Suprapubic skin (tissue), 4 donors: Measurements from ENCODE around the gene SYN1. TPM values are rescaled to one million over a fixed set of nuclear protein-coding genes. Genes with fewer than 3 reads are reported as not detected.

ENCODE experiments used
- DNase-seq, 2 donors: peaks; one replicate each; pipeline ENCODE4 v3.0.0-alpha.2; 2019; ENCODE audit warnings: low spot score in 2 of 2
- H3K27ac ChIP-seq: fragments of 200-600 bp; sonication (generic); one replicate; pipeline ENCODE4 v1.5.1; 2019
- H3K27me3 ChIP-seq: fragments of 200-600 bp; sonication (generic); one replicate; pipeline ENCODE4 v1.5.1; 2019
- H3K36me3 ChIP-seq: fragments of 200-600 bp; sonication (generic); one replicate; pipeline ENCODE4 v1.5.1; 2019
- H3K4me1 ChIP-seq: fragments of 200-600 bp; sonication (generic); one replicate; pipeline ENCODE4 v1.5.1; 2019
- H3K4me3 ChIP-seq: fragments of 200-600 bp; sonication (generic); one replicate; pipeline ENCODE4 v1.5.1; 2019; ENCODE audit warnings: mild to moderate bottlenecking
- H3K9me3 ChIP-seq: fragments of 200-600 bp; sonication (generic); one replicate; pipeline ENCODE4 v1.5.1; 2019
- CTCF ChIP-seq, 2 donors: fragments of 200-600 bp in 1 of 2; fragments of 450-650 bp in 1 of 2; sonication (generic) in 1 of 2; IDR thresholded peaks; one replicate each; pipeline ENCODE4 v1.5.1; 2016 to 2019; ENCODE audit warnings: antibody characterized with exemption in 2 of 2, mild to moderate bottlenecking in 1 of 2, moderate library complexity in 1 of 2
- EP300 ChIP-seq: sonication (generic); formaldehyde crosslinking; IDR thresholded peaks from one replicate; pipeline ENCODE4 v1.6.1; 2017; ENCODE audit warnings: antibody characterized with exemption
- POLR2A ChIP-seq, 2 donors: fragments of 450-650 bp; IDR thresholded peaks; one replicate each; pipeline ENCODE4 v1.6.1; 2017; ENCODE audit warnings: antibody characterized with exemption in 2 of 2, mild to moderate bottlenecking in 2 of 2, moderate library complexity in 2 of 2
- POLR2AphosphoS5 ChIP-seq, 3 donors: sonication (generic); formaldehyde crosslinking; IDR thresholded peaks; one replicate each; pipeline ENCODE4 v1.6.1; 2017; ENCODE audit warnings: antibody characterized with exemption in 3 of 3
- WGBS: methylation state at CpG from one replicate; pipeline ENCODE4 v1.1.5; 2018; 5-methylcytosine and 5-hydroxymethylcytosine counted together
- total RNA-seq, 4 donors: library from RNA; depleted of rRNA; stranded (reverse); fragments of >200 nt; gene quantifications; one replicate each; pipeline ENCODE4 v1.1.0, GENCODE V29; 2016

Gene SYN1
- total RNA-seq, 4 donors from 2014 or later, result 0.34 to 2.2 (median 0.89) TPM; not detected in 1

- DNase-seq, result peak in 1 of 2 donors; percentile 16
- WGBS, result 55% methylated on average over 9 of the region's 9 CpGs
- Histone ChIP-seq H3K4me1 (peaks cover 10% of the 10 kb centered on the region), H3K27ac (no peak overlapping the region), H3K36me3 (no peaks in the 10 kb centered on the region), H3K9me3 (no peaks in the 10 kb centered on the region), H3K4me3 (no peak overlapping the region), H3K27me3 (peaks cover 4% of the 10 kb centered on the region)
- TF ChIP-seq EP300 (no peak), CTCF (IDR thresholded peaks at IDR 0.05) (no peak), POLR2AphosphoS5 (IDR thresholded peaks at IDR 0.05) (no peak)
These were observed 637 bp upstream of the SYN1 start for GRCh38 chrX:47620303-47620685.

- H3K4me3 ChIP-seq, result peak overlapping the region; percentile 37
- TF ChIP-seq POLR2AphosphoS5 (IDR thresholded peaks at IDR 0.05) (no peak), EP300 (no peak), POLR2A (IDR thresholded peaks at IDR 0.05) (no peak), CTCF (IDR thresholded peaks at IDR 0.05) (no peak)
- 49% methylated on average over 32 of the region's 32 CpGs for WGBS
- H3K27me3 ChIP-seq, result peaks cover 4% of the 10 kb centered on the region
- peaks cover 10% of the 10 kb centered on the region for H3K4me1 ChIP-seq
- DNase-seq, result no peak
- no peaks in the 10 kb centered on the region for H3K9me3 ChIP-seq
- no peak overlapping the region for H3K27ac ChIP-seq
- no peaks in the 10 kb centered on the region for H3K36me3 ChIP-seq
These were observed 653 bp downstream of the SYN1 start for GRCh38 chrX:47618923-47619485.

DNA sequence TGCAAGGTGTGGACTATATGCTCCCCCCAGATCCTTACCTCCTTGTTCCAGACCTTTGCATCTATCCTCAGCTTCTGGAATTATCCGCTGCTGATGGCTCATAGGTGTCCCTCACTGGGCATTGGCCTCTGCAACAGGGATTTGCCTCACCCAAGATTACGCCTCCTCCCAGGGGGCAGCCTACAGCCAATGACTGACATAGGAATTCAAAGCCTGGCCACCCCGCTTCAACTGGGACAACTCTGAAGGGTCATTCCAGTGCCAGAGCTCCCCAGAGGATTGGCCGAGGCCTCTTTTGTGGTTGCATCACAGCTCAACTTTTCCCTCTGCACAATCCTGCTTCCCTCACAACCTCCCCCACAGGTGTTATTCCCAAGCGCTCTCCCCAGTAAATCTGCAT lies 5.0 kb downstream of the SYN1 start:
- Histone ChIP-seq H3K4me3 (no peak overlapping the region), H3K4me1 (peaks cover 4% of the 10 kb centered on the region), H3K36me3 (no peaks in the 10 kb centered on the region), H3K9me3 (no peaks in the 10 kb centered on the region), H3K27me3 (no peaks in the 10 kb centered on the region), H3K27ac (no peak overlapping the region)
- DNase-seq, result peak in 1 of 2 donors; percentile 19
- 66% methylated on average over 5 of the region's 5 CpGs for WGBS
- TF ChIP-seq CTCF (IDR thresholded peaks at IDR 0.05) (no peak), EP300 (no peak), POLR2A (IDR thresholded peaks at IDR 0.05) (no peak), POLR2AphosphoS5 (IDR thresholded peaks at IDR 0.05) (no peak)

- Histone ChIP-seq H3K4me3 (no peak overlapping the region), H3K4me1 (no peaks in the 10 kb centered on the region), H3K27ac (no peak overlapping the region), H3K27me3 (no peaks in the 10 kb centered on the region), H3K9me3 (no peaks in the 10 kb centered on the region), H3K36me3 (no peaks in the 10 kb centered on the region)
- WGBS, result 85% methylated on average over 8 of the region's 8 CpGs
- TF ChIP-seq POLR2AphosphoS5 (IDR thresholded peaks at IDR 0.05), result no peak
- TF ChIP-seq EP300, result no peak
- no peak for TF ChIP-seq CTCF (IDR thresholded peaks at IDR 0.05)
- TF ChIP-seq POLR2A (IDR thresholded peaks at IDR 0.05), result no peak
- peak in 1 of 2 donors; percentile 33 for DNase-seq
These were observed 6.6 kb downstream of the SYN1 start for GRCh38 chrX:47613082-47613481.

DNA sequence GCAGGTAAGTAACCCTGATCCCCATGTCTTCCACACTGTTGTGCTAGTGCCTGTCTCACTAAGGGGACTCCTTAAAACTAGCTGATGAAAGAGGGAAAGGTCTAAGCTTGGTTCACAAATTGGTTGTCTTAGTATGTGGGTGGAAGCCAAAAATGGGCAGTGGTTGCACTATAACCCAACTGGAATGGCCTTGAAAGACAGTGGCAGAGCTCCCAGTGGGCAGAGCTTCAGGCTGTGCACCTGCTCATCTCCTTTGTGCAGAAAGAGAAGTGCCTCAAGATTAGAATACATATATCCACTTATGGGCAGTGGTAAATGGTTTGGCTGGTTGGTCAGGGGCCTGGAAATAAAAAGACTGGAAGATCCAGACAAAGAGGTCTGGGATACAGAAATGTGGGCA lies 7.2 kb downstream of the SYN1 start:
- no peaks in the 10 kb centered on the region for H3K4me1 ChIP-seq
- DNase-seq, result no peak
- H3K4me3 ChIP-seq, result no peak overlapping the region
- H3K27me3 ChIP-seq, result no peaks in the 10 kb centered on the region
- H3K27ac ChIP-seq, result no peak overlapping the region
- TF ChIP-seq POLR2A (IDR thresholded peaks at IDR 0.05) (no peak), POLR2AphosphoS5 (IDR thresholded peaks at IDR 0.05) (no peak)
- H3K36me3 ChIP-seq, result no peaks in the 10 kb centered on the region
- H3K9me3 ChIP-seq, result no peaks in the 10 kb centered on the region

DNA sequence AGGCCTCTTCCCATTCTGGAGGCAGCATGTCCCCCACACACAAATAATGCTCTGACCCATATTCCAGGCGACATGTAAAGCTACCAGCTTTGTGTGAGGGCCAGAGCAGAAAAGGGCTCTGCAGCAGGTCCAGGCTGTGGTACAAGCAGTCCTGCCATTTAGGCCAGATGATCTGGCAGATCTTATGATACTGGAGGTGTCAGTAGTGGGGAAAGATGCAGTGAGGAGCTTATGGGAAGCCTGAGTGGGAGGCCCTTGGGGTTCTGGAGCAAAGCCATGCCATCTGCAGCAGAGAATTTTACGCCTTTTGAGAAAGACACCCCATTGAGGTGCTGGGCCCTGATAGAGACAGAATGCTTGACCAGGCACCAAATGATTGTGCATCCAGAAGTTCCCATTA lies 7.7 kb downstream of the SYN1 start:
- TF ChIP-seq POLR2AphosphoS5 (IDR thresholded peaks at IDR 0.05), result no peak
- no peak for TF ChIP-seq POLR2A (IDR thresholded peaks at IDR 0.05)
- TF ChIP-seq EP300, result no peak
- no peak for TF ChIP-seq CTCF (IDR thresholded peaks at IDR 0.05)
- no peaks in the 10 kb centered on the region for H3K9me3 ChIP-seq
- H3K4me3 ChIP-seq, result no peak overlapping the region
- no peaks in the 10 kb centered on the region for H3K36me3 ChIP-seq
- peak in 1 of 2 donors; percentile 16 for DNase-seq
- 90% methylated on average over 2 of the region's 2 CpGs for WGBS
- H3K4me1 ChIP-seq, result no peaks in the 10 kb centered on the region
- no peaks in the 10 kb centered on the region for H3K27me3 ChIP-seq
- no peak overlapping the region for H3K27ac ChIP-seq
